ENCODE results near the gene KCNH8. TPM values are rescaled to one million over a fixed set of nuclear protein-coding genes. Genes with fewer than 3 reads are reported as not detected.

Gene KCNH8
- total and polyA plus RNA-seq, 2 experiments from 2014 or later: not detected

DNA sequence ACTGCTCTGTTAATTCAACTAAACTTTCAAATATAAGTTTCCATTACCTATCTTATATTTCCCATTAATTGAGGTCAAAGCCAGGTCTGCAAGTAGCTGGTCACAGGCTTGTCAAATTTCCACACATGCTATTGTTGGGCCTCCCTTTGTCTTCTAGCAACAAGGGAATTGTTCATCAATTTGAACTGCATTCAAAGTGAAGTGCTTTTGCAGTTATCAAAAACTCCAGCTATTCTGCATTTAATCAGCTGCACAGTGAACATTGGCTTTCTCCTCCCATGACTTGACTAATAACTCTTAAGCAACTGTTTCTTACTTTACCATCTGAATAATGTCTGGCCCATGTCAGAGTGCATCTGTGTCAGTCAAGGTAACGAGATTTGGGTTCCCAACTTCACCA, 198.4 kb downstream of the KCNH8 start:
- Histone ChIP-seq H3K79me2 (ENCODE audit: insufficient read depth) (no peaks in the 10 kb centered on the region), H2AFZ (no peak overlapping the region), H3K9ac (no peak overlapping the region), H3K9me3 (ENCODE audit: low read depth) (no peaks in the 10 kb centered on the region), H3K27me3 (replicated peaks; ENCODE audit: insufficient read depth) (no peaks in the 10 kb centered on the region), H3K4me2 (ENCODE audit: unreplicated experiment) (no peak overlapping the region), H4K20me1 (ENCODE audit: insufficient read depth) (no peaks in the 10 kb centered on the region), H3K27ac (no peak overlapping the region), H3K4me1 (ENCODE audit: insufficient read depth) (no peaks in the 10 kb centered on the region), H3K36me3 (ENCODE audit: low read depth) (no peaks in the 10 kb centered on the region), H3F3A (ENCODE audit: insufficient read depth) (no peaks in the 10 kb centered on the region), H3K9me2 (ENCODE audit: insufficient read depth) (no peaks in the 10 kb centered on the region), H3K4me3 (no peak overlapping the region)
- in situ Hi-C loops (cut with MboI): no loop called here
- 0 to 2% methylated on average over 1 of the region's 1 CpG for WGBS, 2 experiments (ENCODE audit: low coverage in 1 of 2, low lambda C conversion rate in 2 of 2, missing lambda C conversion rate in 2 of 2)
- DNase-seq: no peak
- TF ChIP-seq EZH2phosphoT487 (IDR thresholded peaks at IDR 0.05; ENCODE audit: insufficient read depth, low read depth): no peak
- TF ChIP-seq EZH2 (IDR thresholded peaks at IDR 0.05; ENCODE audit: insufficient read depth, poor library complexity, severe bottlenecking): no peak

DNA sequence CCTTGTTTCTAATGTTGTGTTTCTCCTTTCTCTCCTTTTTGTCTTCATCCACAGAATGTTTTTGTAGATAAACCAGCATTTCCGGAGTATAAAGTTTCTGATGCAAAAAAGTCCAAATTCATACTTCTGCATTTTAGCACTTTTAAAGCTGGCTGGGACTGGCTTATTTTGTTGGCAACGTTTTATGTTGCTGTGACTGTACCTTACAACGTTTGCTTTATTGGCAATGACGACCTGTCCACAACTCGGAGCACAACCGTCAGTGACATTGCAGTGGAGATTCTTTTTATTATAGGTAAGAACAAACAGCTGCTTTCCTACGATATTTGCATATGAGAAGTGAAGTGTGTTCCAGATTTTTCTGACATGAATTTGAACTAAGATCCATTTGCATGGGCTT, 199.4 kb downstream of the KCNH8 start:
- no peak for DNase-seq
- H3K4me2 ChIP-seq (ENCODE audit: unreplicated experiment): no peak overlapping the region
- no peaks in the 10 kb centered on the region for H3K9me2 ChIP-seq (ENCODE audit: insufficient read depth)
- no peak overlapping the region for H3K27ac ChIP-seq
- no peaks in the 10 kb centered on the region for H3K27me3 ChIP-seq (replicated peaks; ENCODE audit: insufficient read depth)
- H3K4me3 ChIP-seq: no peak overlapping the region
- H3F3A ChIP-seq (ENCODE audit: insufficient read depth): no peaks in the 10 kb centered on the region
- H3K4me1 ChIP-seq (ENCODE audit: insufficient read depth): no peaks in the 10 kb centered on the region
- no peaks in the 10 kb centered on the region for H3K9me3 ChIP-seq (ENCODE audit: low read depth)
- H4K20me1 ChIP-seq (ENCODE audit: insufficient read depth): no peaks in the 10 kb centered on the region
- no peaks in the 10 kb centered on the region for H3K79me2 ChIP-seq (ENCODE audit: insufficient read depth)
- in situ Hi-C loops (cut with MboI): no loop called here
- H2AFZ ChIP-seq: no peak overlapping the region
- 1% methylated on average over 7 of the region's 7 CpGs for WGBS, 2 experiments (ENCODE audit: low coverage in 1 of 2, low lambda C conversion rate in 2 of 2, missing lambda C conversion rate in 2 of 2)
- no peaks in the 10 kb centered on the region for H3K36me3 ChIP-seq (ENCODE audit: low read depth)
- TF ChIP-seq EZH2phosphoT487 (IDR thresholded peaks at IDR 0.05; ENCODE audit: insufficient read depth, low read depth) (no peak), EZH2 (IDR thresholded peaks at IDR 0.05; ENCODE audit: insufficient read depth, poor library complexity, severe bottlenecking) (no peak)
- no peak overlapping the region for H3K9ac ChIP-seq

DNA sequence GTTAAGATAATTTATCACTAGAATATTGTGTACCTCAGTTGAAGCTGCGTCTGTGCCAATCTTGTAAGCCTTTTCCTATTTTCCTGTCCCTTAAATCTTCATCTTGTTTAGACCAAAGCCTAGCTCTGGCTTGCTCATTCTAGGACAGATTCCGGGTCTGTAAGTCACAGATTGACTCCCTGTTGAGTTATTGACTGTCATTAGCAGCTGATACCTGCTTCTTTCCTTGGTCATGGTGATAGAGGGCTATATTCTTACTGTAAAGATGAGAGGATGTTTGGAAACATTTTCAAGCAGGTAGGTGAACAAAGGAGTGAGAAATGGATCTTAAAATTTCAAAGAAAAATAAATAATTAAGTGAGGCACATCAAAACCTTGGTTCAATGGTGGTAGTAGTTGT, 200.2 kb downstream of the KCNH8 start:
- Histone ChIP-seq H3K27ac (no peak overlapping the region), H2AFZ (no peak overlapping the region), H4K20me1 (ENCODE audit: insufficient read depth) (no peaks in the 10 kb centered on the region), H3K9me2 (ENCODE audit: insufficient read depth) (no peaks in the 10 kb centered on the region), H3K4me1 (ENCODE audit: insufficient read depth) (no peaks in the 10 kb centered on the region), H3K4me3 (no peak overlapping the region), H3K4me2 (ENCODE audit: unreplicated experiment) (no peak overlapping the region), H3K27me3 (replicated peaks; ENCODE audit: insufficient read depth) (no peaks in the 10 kb centered on the region), H3K36me3 (ENCODE audit: low read depth) (no peaks in the 10 kb centered on the region), H3K9me3 (ENCODE audit: low read depth) (no peaks in the 10 kb centered on the region), H3K79me2 (ENCODE audit: insufficient read depth) (no peaks in the 10 kb centered on the region), H3F3A (ENCODE audit: insufficient read depth) (no peaks in the 10 kb centered on the region), H3K9ac (no peak overlapping the region)
- in situ Hi-C loops (cut with MboI): no loop called here
- 2 to 4% methylated on average over 2 of the region's 2 CpGs for WGBS, 2 experiments (ENCODE audit: low coverage in 1 of 2, low lambda C conversion rate in 2 of 2, missing lambda C conversion rate in 2 of 2)
- no peak for DNase-seq
- TF ChIP-seq EZH2 (IDR thresholded peaks at IDR 0.05; ENCODE audit: insufficient read depth, poor library complexity, severe bottlenecking): no peak
- no peak for TF ChIP-seq EZH2phosphoT487 (IDR thresholded peaks at IDR 0.05; ENCODE audit: insufficient read depth, low read depth)

DNA sequence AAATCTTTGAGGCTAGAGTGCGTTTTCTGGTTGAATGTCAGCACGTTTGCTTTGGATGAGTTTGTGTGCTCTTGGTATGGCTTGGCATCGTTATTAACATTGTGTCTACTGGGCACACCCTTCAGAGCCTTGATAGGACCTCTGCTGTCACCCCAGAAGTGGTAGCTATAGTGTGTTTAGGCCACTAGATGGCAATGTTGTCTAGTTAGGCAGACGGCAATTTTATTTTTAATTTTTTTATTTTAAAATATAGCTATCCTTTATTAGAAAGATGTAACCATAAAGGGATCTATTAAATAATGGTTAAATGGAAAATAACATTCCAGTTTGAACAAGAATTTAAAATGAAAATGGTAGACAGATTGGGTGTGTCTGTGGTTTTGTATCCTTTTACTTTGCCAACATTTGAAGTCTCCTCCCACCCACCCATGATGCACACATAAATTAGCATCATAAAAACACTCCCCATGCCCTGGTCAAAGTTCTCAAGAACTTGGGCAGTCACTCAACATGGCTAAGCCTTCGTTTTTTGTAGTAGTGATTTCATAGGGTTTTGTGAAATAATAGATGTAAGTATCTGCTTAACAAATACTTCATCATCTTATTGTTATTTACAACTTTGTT, 200.7 kb downstream of the KCNH8 start:
- WGBS, 2 experiments (ENCODE audit: low coverage in 1 of 2, low lambda C conversion rate in 2 of 2, missing lambda C conversion rate in 2 of 2): 1 to 6% methylated on average over 5 of the region's 5 CpGs
- H4K20me1 ChIP-seq (ENCODE audit: insufficient read depth): no peaks in the 10 kb centered on the region
- DNase-seq: peak; percentile 54

More for the DNA sequence above, 200.7 kb downstream of the KCNH8 start:
- H3K9me2 ChIP-seq (ENCODE audit: insufficient read depth): no peaks in the 10 kb centered on the region
- H3K4me3 ChIP-seq: no peak overlapping the region
- H3F3A ChIP-seq (ENCODE audit: insufficient read depth): no peaks in the 10 kb centered on the region
- H3K27me3 ChIP-seq (replicated peaks; ENCODE audit: insufficient read depth): no peaks in the 10 kb centered on the region
- TF ChIP-seq EZH2phosphoT487 (IDR thresholded peaks at IDR 0.05; ENCODE audit: insufficient read depth, low read depth) (no peak), EZH2 (IDR thresholded peaks at IDR 0.05; ENCODE audit: insufficient read depth, poor library complexity, severe bottlenecking) (no peak)
- H3K79me2 ChIP-seq (ENCODE audit: insufficient read depth): no peaks in the 10 kb centered on the region
- no peak overlapping the region for H3K27ac ChIP-seq
- H3K4me1 ChIP-seq (ENCODE audit: insufficient read depth): no peaks in the 10 kb centered on the region
- H3K9me3 ChIP-seq (ENCODE audit: low read depth): no peaks in the 10 kb centered on the region
- H3K36me3 ChIP-seq (ENCODE audit: low read depth): no peaks in the 10 kb centered on the region
- no peak overlapping the region for H3K9ac ChIP-seq
- H2AFZ ChIP-seq: no peak overlapping the region
- in situ Hi-C loops (cut with MboI): no loop called here
- H3K4me2 ChIP-seq (ENCODE audit: unreplicated experiment): no peak overlapping the region
